COLO829 (cell line): ENCODE results near the gene LONP1.
"Not testable (repeated sequence)": the region's sequence is repeated elsewhere in the genome, so short reads cannot be mapped to it uniquely, and the experiment has no call there.

ENCODE experiments used
- DNase-seq: peaks from one replicate; pipeline ENCODE4 v3.0.0; 2012; ENCODE audit warnings: low spot score

LONP1 gene

GRCh38 chr19:5713228-5713627 is 6.7 kb downstream of the LONP1 start:
- no peak for DNase-seq

DNA sequence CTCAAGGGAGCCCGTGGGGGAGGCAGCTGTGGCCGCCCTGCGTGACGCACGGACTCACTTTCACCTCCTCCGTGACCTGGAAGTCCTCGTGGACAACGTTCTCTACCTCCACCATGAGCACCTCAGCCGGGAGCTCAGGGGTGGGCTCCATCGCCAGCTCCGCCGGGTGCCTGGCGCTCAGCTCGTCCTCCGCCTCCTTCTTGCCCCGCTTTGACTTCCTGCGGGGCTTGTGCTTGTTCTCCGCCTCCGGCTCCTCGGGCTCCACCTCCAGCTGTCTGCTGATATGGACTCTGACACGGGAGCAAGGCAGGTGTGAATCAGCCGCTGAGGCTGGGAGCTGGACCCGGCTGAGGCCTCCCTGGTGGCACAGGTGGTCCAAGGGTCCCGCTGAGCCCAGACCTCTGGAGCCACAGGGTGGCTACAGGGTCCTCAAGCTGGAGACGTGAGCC is 8.2 kb downstream of the LONP1 start:
- no peak for DNase-seq

DNA sequence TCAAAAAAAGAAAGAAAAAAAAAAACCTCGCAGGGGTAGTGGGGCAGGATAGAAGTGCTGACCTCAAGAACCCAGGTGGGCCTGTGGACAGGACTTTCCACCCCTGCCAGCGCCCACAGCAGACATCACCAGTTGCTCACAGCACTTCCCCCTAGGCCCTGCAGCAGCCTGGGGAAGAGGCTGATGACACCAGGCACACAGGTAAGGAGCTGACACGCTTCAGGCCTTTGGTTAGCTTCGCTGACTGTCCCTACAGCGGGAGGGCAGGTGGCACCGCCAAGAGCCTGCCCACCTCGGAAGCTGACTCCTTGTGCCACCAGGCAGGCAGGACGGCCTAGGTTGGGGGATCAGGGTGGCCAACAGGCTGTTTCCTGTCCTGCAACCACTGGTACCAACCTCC is 8.9 kb downstream of the LONP1 start:
- DNase-seq, result no peak

- DNase-seq, result no peak
These were observed 12.1 kb downstream of the LONP1 start for GRCh38 chr19:5707576-5708575.

DNA sequence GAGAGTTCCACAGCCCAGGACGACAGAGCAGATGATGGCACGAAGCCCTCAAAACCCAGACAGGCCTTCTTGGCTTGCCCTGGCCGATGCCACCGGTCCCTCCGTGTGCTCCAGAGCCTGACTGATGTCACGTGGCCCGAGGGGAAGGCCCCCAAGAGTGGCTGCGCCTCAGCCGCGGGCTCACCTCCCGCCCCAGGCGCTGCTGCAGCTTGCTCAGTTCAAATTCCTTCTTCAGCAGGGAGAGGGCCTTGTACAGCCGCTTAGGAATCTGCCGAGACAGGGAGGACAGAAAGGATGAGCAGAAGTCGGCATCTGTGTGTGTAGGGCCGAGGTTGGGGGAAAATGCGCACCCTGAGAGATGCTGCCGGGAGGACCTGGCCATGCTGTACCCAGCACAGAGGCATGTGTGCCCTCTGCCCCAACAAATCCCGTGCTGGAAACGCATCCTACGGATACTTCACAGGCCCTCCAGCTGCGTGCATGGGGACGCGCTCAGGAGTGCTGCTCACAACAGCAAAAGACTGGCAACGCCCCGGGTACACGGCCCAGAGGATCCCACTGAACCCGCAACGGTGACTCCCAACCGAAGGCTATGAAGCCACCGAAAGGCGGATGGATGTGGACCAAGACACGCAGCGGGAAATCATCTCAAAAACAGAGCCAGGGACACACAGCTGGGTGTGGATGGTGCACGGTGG is 12.9 kb downstream of the LONP1 start:
- DNase-seq, result no peak

DNA sequence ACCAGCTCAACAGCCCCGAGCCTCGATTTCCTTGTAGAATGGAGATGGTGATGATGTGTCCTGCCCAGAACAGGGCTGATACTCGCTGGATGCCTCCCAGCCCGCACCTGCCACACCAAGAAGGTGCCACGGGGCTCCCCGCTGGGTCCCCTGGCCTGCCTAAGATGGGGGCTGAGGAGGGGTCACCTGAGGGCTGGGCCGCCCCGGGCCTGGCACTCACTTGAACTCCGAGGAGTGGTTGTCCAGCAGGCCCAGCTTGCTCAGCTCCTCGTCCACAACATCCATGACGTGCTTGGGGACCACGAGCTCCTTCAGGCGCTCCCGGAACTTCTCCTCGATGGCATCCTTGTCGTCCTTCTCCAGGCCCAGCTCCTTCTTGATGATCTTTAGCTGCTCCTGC is 14.4 kb downstream of the LONP1 start:
- no peak for DNase-seq

GRCh38 chr19:5703819-5704818 is 15.8 kb downstream of the LONP1 start:
- no peak for DNase-seq

- not testable (repeated sequence) for DNase-seq
These were observed 17.9 kb downstream of the LONP1 start for GRCh38 chr19:5702053-5702410.

DNA sequence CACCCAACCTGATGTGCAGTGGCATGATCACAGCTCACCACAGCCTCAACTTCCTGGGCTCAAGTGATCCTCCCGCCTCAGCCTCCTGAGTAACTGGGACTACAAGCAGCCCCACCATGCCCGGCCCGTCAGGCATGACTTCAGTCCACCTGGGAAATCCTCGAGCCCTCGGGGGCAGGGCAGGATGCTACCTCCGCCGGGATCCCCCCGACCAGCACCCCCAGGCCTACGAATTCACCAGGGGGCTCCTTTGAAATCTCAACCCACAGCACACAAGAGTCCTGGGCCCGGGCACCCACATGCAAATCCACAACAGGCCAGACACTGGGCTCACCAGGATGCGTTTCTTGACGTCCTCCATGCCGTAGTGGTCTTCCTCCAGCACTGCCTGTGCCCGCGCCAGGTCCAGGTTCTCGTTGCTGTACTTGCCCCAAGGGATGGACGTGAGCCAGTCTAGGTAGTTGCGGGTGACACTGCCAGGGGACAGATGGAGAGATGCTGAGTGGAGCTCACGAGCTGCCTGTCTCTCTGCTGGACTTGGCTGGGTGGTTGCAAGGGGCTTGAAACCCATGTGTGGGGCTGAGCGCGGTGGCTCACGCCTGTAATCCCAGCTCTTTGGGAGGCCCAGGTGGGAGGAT is 19.4 kb downstream of the LONP1 start:
- no peak for DNase-seq

DNA sequence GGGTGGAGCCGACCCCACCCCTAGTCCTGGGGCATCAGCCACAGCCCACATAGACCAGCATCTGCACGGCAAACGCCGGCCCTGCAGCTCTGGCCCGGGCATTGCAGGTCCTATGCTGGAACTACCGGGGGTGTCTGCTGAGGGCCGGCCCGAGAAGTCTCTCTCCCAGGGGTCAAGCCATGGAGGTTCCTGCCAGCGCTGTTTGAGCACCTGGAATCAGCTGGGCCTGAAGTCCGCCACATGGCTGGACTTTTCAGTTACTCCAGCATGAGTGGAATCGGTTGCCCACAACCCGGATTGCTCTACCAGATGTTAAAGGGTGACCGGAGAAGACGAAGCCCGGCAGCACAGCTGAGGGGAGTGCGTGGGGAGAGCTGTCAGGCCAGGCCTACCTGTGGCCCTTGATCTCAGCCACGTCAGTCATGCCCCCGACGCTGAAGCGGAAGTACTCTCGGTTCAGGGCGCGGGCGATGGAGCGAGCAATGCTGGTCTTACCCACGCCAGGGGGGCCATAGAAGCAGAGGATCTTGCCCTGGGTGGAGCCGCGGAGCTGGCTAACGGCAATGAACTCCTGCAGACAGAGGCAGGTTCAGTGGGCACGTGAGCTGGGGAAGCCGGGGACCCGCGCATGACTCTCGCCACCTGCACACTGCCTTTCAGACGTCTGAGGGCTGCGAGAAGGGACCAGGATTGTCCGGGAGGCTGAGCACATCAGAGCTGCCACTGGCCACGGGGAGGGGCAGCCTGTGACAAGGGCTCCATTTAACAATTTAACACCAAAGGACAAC is 21.1 kb downstream of the LONP1 start:
- DNase-seq, result no peak

DNA sequence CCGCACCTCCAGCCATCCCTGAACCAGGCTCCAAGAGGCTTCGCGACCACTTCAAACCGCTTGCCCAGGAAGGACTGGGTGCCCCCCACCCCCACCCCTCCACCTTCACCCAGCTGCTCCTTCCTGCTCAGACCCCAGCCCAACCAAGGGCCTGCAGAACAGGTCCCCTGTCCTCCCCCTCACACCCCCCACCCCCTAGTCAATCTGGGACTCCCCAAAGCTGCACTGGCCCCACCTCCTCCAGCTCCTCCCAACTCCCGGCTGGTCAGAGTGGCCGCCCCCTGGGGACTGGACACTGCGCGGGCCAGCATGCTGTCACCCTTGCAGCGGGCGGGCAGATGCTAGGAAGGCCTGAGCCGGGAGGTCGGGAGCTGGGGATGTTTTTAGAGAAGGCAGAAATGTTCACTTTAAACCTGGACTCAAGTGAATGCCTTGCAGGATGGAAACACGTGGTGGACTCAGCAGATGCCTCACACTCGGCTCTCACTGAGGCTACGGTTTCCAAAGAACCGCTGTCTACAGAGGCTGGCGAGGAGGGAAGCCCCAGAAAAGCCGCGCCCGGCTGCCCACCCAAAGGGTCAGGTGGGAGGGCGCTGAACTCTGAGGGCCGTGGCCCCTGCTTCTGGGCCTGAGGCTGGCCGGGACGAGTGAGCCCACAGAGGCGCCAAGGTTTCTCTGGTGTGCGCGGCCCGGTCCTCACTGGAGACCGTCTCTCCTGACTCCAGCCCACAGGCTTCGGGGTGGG is 21.9 kb downstream of the LONP1 start:
- no peak for DNase-seq

- no peak for DNase-seq
These were observed 22.7 kb downstream of the LONP1 start for GRCh38 chr19:5697022-5697889.

DNA sequence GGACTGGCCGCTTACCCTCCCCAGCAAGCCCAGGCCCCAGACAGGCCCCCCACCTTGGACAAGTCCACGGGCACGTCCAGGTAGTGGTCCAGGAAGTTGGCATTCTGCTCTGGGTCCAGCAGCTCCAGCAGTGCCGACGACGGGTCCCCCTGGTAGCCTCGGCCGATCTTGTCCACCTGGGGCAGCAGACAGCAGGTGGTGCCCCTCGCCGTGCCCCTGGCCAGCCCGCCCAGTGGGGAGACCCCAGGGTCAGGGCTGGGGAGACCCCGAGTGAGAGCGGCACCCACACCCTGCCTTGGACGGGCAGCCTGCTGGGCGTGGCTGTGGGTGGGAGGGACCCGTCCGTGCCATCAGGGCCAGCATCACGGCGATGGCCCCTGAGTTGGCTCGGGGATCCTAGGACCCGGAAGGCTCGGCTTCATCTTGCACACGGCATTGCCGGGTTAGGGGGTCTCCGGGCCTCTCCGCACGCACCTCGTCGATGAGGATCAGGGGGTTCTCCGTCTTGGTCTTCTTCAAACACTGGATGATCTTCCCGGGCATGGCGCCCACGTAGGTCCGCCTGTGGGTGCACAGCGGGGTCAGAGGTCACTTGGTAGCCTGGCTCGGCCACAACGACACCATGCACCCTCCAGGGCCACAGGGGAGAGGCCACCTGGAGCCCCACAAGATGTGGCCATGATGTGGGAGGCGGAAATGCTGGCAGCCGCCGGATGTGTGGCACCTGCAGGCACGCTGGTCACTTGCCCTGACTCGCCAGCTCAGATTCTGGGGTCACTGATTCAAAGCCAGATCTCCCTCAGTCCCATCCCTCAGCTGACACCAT is 23.5 kb downstream of the LONP1 start:
- no peak for DNase-seq

GRCh38 chr19:5695649-5696195 is 24.2 kb downstream of the LONP1 start:
- no peak for DNase-seq

GRCh38 chr19:5694956-5695648 is 24.8 kb downstream of the LONP1 start:
- no peak for DNase-seq

DNA sequence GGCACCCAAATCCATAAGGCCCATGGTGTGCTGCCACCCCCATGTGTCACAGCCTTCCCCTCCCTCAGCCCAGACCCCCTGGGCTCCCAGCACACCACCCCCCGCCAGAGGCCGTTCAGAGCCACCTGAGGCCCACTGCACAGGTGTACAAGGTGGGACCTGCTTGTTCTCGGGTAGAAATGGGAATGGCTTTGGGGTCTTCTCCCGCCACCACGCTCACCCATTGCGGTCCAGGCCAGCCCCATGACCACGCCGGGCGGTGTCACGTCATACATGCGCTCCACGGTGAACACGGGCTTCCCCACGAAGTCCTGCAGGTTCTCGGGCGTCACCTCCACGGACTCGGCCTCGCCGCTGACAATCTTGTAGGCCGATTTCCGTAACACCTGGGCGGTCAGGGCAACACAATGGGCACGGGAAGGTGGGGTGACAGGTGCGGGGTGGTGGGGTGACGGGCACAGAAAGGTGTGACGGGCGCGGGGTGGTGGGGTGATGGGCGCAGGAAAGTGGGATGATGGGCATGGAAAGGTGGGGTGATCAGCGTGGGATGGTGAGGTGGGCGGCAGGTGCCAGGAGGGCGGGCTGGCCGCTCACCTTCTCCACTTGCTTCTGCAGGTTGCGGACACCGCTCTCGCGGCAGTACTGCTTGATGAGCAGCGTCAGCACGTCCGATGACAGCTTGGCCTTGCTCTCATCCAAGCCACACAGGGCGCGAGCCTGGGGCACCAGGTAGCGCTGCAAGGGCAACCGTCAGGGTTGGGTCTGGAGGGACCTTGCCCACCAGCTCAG is 25.6 kb downstream of the LONP1 start:
- no peak for DNase-seq
